HUES6 (cell line): ENCODE results near the gene CNN2.

Source experiments
- H3K27ac ChIP-seq: 2 replicates; pipeline ENCODE4 v1.7.0; 2013; ENCODE audit warnings: low read depth, mild to moderate bottlenecking, low read length, inconsistent platforms
- H3K27me3 ChIP-seq: 2 replicates; pipeline ENCODE4 v1.6.1; 2013; ENCODE audit warnings: low read length; ENCODE audit not compliant: control insufficient read depth, insufficient read depth
- H3K36me3 ChIP-seq: 2 replicates; pipeline ENCODE4 v1.6.1; 2013; ENCODE audit warnings: low read length; ENCODE audit not compliant: control insufficient read depth, insufficient read depth
- H3K4me1 ChIP-seq: 2 replicates; pipeline ENCODE4 v1.6.1; 2013; ENCODE audit warnings: low read length; ENCODE audit not compliant: control insufficient read depth, insufficient read depth
- H3K4me3 ChIP-seq: 2 replicates; pipeline ENCODE4 v1.5.1; 2013; ENCODE audit warnings: low read depth, low read length
- H3K9ac ChIP-seq: one replicate; pipeline ENCODE4 v1.6.1; 2013; ENCODE audit warnings: mild to moderate bottlenecking, low read length
- H3K9me3 ChIP-seq: 2 replicates; pipeline ENCODE4 v1.6.1; 2013; ENCODE audit warnings: low read depth, low read length; ENCODE audit not compliant: control insufficient read depth, insufficient read depth

The CNN2 gene

GRCh38 chr19:1072371-1073015 is 46.1 kb downstream of the CNN2 start:
- Histone ChIP-seq H3K4me3 (no peak overlapping the region), H3K27ac (no peak overlapping the region), H3K27me3 (peaks cover 39% of the 10 kb centered on the region), H3K4me1 (peaks cover 4% of the 10 kb centered on the region; the same call in 1 of the 2 replicates), H3K9ac (no peak overlapping the region), H3K36me3 (peaks cover 18% of the 10 kb centered on the region), H3K9me3 (no peaks in the 10 kb centered on the region)

GRCh38 chr19:1073063-1073955 is 46.9 kb downstream of the CNN2 start:
- Histone ChIP-seq H3K9ac (no peak overlapping the region), H3K36me3 (peaks cover 21% of the 10 kb centered on the region), H3K4me3 (no peak overlapping the region), H3K9me3 (no peaks in the 10 kb centered on the region), H3K27me3 (peaks cover 35% of the 10 kb centered on the region), H3K27ac (no peak overlapping the region), H3K4me1 (peaks cover 4% of the 10 kb centered on the region; the same call in 1 of the 2 replicates)

GRCh38 chr19:1073956-1074517 is 47.6 kb downstream of the CNN2 start:
- Histone ChIP-seq H3K27me3 (peaks cover 31% of the 10 kb centered on the region), H3K9ac (no peak overlapping the region), H3K9me3 (no peaks in the 10 kb centered on the region), H3K27ac (no peak overlapping the region), H3K4me1 (peaks cover 4% of the 10 kb centered on the region; the same call in 1 of the 2 replicates), H3K4me3 (no peak overlapping the region), H3K36me3 (peaks cover 21% of the 10 kb centered on the region)

- Histone ChIP-seq H3K9me3 (no peaks in the 10 kb centered on the region), H3K4me1 (peaks cover 4% of the 10 kb centered on the region; the same call in 1 of the 2 replicates), H3K27me3 (peaks cover 24% of the 10 kb centered on the region), H3K9ac (no peak overlapping the region), H3K27ac (no peak overlapping the region), H3K36me3 (peaks cover 21% of the 10 kb centered on the region), H3K4me3 (no peak overlapping the region)
Measured at GRCh38 chr19:1074544-1075283, 48.3 kb downstream of the CNN2 start.

GRCh38 chr19:1076046-1076386 is 49.6 kb downstream of the CNN2 start:
- Histone ChIP-seq H3K9ac (no peak overlapping the region), H3K9me3 (no peaks in the 10 kb centered on the region), H3K4me3 (no peak overlapping the region), H3K27me3 (peaks cover 14% of the 10 kb centered on the region), H3K36me3 (peaks cover 32% of the 10 kb centered on the region), H3K27ac (no peak overlapping the region), H3K4me1 (no peaks in the 10 kb centered on the region)

GRCh38 chr19:1076951-1077350 is 50.5 kb downstream of the CNN2 start:
- no peaks in the 10 kb centered on the region for H3K9me3 ChIP-seq
- peaks cover 32% of the 10 kb centered on the region for H3K36me3 ChIP-seq
- no peak overlapping the region for H3K27ac ChIP-seq
- H3K9ac ChIP-seq, result no peak overlapping the region
- peaks cover 5% of the 10 kb centered on the region; the same call in 1 of the 2 replicates for H3K27me3 ChIP-seq
- H3K4me1 ChIP-seq, result 0 out of 2 replicates have a peak, but pooled peaks cover 7% of the 10 kb centered on the region
- no peak overlapping the region for H3K4me3 ChIP-seq

GRCh38 chr19:1079566-1080111 is 53.2 kb downstream of the CNN2 start:
- H3K27me3 ChIP-seq, result no peaks in the 10 kb centered on the region
- H3K9ac ChIP-seq, result no peak overlapping the region
- peaks cover 32% of the 10 kb centered on the region for H3K36me3 ChIP-seq
- H3K9me3 ChIP-seq, result no peaks in the 10 kb centered on the region
- H3K27ac ChIP-seq, result no peak overlapping the region
- H3K4me1 ChIP-seq, result peaks cover 12% of the 10 kb centered on the region; the same call in 1 of the 2 replicates
- H3K4me3 ChIP-seq, result no peak overlapping the region

GRCh38 chr19:1080360-1081161 is 54.2 kb downstream of the CNN2 start:
- Histone ChIP-seq H3K27me3 (no peaks in the 10 kb centered on the region), H3K36me3 (peaks cover 34% of the 10 kb centered on the region), H3K4me1 (peaks cover 12% of the 10 kb centered on the region; the same call in 1 of the 2 replicates), H3K4me3 (no peak overlapping the region), H3K9ac (no peak overlapping the region), H3K27ac (no peak overlapping the region), H3K9me3 (no peaks in the 10 kb centered on the region)

GRCh38 chr19:1081301-1082164 is 55.1 kb downstream of the CNN2 start:
- no peaks in the 10 kb centered on the region for H3K9me3 ChIP-seq
- H3K4me3 ChIP-seq, result peak overlapping the region; percentile 70
- H3K27ac ChIP-seq, result no peak overlapping the region
- H3K9ac ChIP-seq, result peak overlapping the region; percentile 31
- peaks cover 38% of the 10 kb centered on the region for H3K36me3 ChIP-seq
- H3K27me3 ChIP-seq, result no peaks in the 10 kb centered on the region
- H3K4me1 ChIP-seq, result peaks cover 12% of the 10 kb centered on the region; the same call in 1 of the 2 replicates
